GM12891 (cell line): ENCODE results near the gene PBRM1.

Experiments used
- PAX5 ChIP-seq: IDR thresholded peaks from 2 replicates; pipeline ENCODE4 v1.6.1; 2011; ENCODE audit warnings: low read length, moderate library complexity, mild to moderate bottlenecking; ENCODE audit not compliant: insufficient read depth, severe bottlenecking
- POLR2A ChIP-seq: IDR thresholded peaks from 2 replicates; pipeline ENCODE4 v1.6.1; 2011; ENCODE audit warnings: low read depth, low read length, control low read depth

GRCh38 chr3:52519445-52520140 lies 166.1 kb downstream of the PBRM1 start:
- no peak for TF ChIP-seq POLR2A
- no peak for TF ChIP-seq PAX5
